Effector memory CD4-positive, alpha-beta T cell (primary cell): ENCODE measurements around the gene ACTA2.

Experiments used
- DNase-seq, 3 donors: peaks; one replicate each; pipeline ENCODE4 v3.0.0-alpha.2; 2020
- H3K27ac ChIP-seq: 2 replicates; pipeline ENCODE4 v1.7.0; 2013; ENCODE audit warnings: mild to moderate bottlenecking, low read length, moderate library complexity; ENCODE audit not compliant: insufficient read depth, poor library complexity, severe bottlenecking
- H3K27me3 ChIP-seq: replicated peaks from 2 replicates; pipeline ENCODE4 v1.7.0; 2013; ENCODE audit warnings: mild to moderate bottlenecking, low read length; ENCODE audit not compliant: insufficient read depth, control insufficient read depth, poor library complexity, severe bottlenecking
- H3K36me3 ChIP-seq: 2 replicates; pipeline ENCODE4 v1.7.0; 2013; ENCODE audit warnings: mild to moderate bottlenecking, low read length, moderate library complexity; ENCODE audit not compliant: control insufficient read depth, insufficient read depth
- H3K4me1 ChIP-seq: 2 replicates; pipeline ENCODE4 v1.7.0; 2013; ENCODE audit warnings: low read length, mild to moderate bottlenecking; ENCODE audit not compliant: control insufficient read depth, insufficient read depth, poor library complexity, severe bottlenecking
- H3K4me3 ChIP-seq: 2 replicates; pipeline ENCODE4 v1.7.0; 2013; ENCODE audit warnings: low read length, low read depth, mild to moderate bottlenecking; ENCODE audit not compliant: insufficient read depth, poor library complexity, severe bottlenecking
- H3K9me3 ChIP-seq: 2 replicates; pipeline ENCODE4 v1.7.0; 2013; ENCODE audit warnings: mild to moderate bottlenecking, low read length, moderate library complexity; ENCODE audit not compliant: control insufficient read depth
- total RNA-seq, 3 donors: gene quantifications; one replicate each; lab custom pipeline; 2026; lab: John Stamatoyannopoulos, UW

ACTA2 gene
- 1.5 to 2.9 (median 2.5) reads per million in 3 donors for total RNA-seq

GRCh38 chr10:88952647-88953111, at the start of gene ACTA2:
TSS of gene ACTA2 (minus strand) at chr10:88952773. CDS start at chr10:88948930, 3,843 bp downstream.
- no peak within 1 kb of the TSS for H3K4me3 ChIP-seq
- no peaks in the 10 kb centered on the region for H3K36me3 ChIP-seq
- H3K27ac ChIP-seq = no peak within 1 kb of the TSS
- H3K27me3 ChIP-seq = no peaks in the 10 kb centered on the region
- no peaks in the 10 kb centered on the region for H3K9me3 ChIP-seq
- no peaks in the 10 kb centered on the region for H3K4me1 ChIP-seq
- no peak for DNase-seq

- Histone ChIP-seq H3K27me3 (no peaks in the 10 kb centered on the region), H3K36me3 (peaks cover 4% of the 10 kb centered on the region), H3K9me3 (no peaks in the 10 kb centered on the region), H3K4me3 (peak overlapping the region; percentile 14), H3K27ac (peak overlapping the region; percentile 69), H3K4me1 (peaks cover 35% of the 10 kb centered on the region)
- peak in 1 of 3 donors; percentile 16 for DNase-seq
Observed at GRCh38 chr10:89001729-89002072, 49.1 kb upstream of the ACTA2 start.

GRCh38 chr10:89001024-89001728, 48.6 kb upstream of the ACTA2 start:
- Histone ChIP-seq H3K9me3 (no peaks in the 10 kb centered on the region), H3K27me3 (no peaks in the 10 kb centered on the region), H3K36me3 (peaks cover 4% of the 10 kb centered on the region), H3K4me1 (peaks cover 39% of the 10 kb centered on the region), H3K4me3 (peak overlapping the region; percentile 24), H3K27ac (peak overlapping the region; percentile 69)
- peak in 1 of 3 donors; percentile 24 for DNase-seq

- H3K9me3 ChIP-seq = no peaks in the 10 kb centered on the region
- H3K36me3 ChIP-seq = peaks cover 2% of the 10 kb centered on the region
- DNase-seq = no peak
- peak overlapping the region; percentile 69 for H3K27ac ChIP-seq
- H3K4me3 ChIP-seq = no peak overlapping the region
- no peaks in the 10 kb centered on the region for H3K27me3 ChIP-seq
- peaks cover 53% of the 10 kb centered on the region for H3K4me1 ChIP-seq
Observed at GRCh38 chr10:88999625-89000024, 47.1 kb upstream of the ACTA2 start.

- DNase-seq = no peak
Observed at GRCh38 chr10:88996927-88997326, 44.4 kb upstream of the ACTA2 start.

GRCh38 chr10:88995156-88995876, 42.7 kb upstream of the ACTA2 start:
- Histone ChIP-seq H3K27me3 (no peaks in the 10 kb centered on the region), H3K36me3 (no peaks in the 10 kb centered on the region), H3K27ac (peak overlapping the region; percentile 74), H3K4me1 (peaks cover 42% of the 10 kb centered on the region), H3K4me3 (peak overlapping the region; percentile 34), H3K9me3 (no peaks in the 10 kb centered on the region)
- DNase-seq = no peak

More at GRCh38 chr10:88996927-88997326, 44.4 kb upstream of the ACTA2 start:
- H3K27ac ChIP-seq = peak overlapping the region; percentile 74
- no peak overlapping the region for H3K4me3 ChIP-seq
- no peaks in the 10 kb centered on the region for H3K36me3 ChIP-seq
- H3K9me3 ChIP-seq = no peaks in the 10 kb centered on the region
- H3K27me3 ChIP-seq = no peaks in the 10 kb centered on the region
- H3K4me1 ChIP-seq = peaks cover 55% of the 10 kb centered on the region

GRCh38 chr10:88994019-88994418, 41.4 kb upstream of the ACTA2 start:
- no peak for DNase-seq
- no peaks in the 10 kb centered on the region for H3K36me3 ChIP-seq
- H3K4me1 ChIP-seq = peaks cover 55% of the 10 kb centered on the region
- H3K9me3 ChIP-seq = no peaks in the 10 kb centered on the region
- H3K27ac ChIP-seq = peak overlapping the region; percentile 99
- peak overlapping the region; percentile 9 for H3K4me3 ChIP-seq
- H3K27me3 ChIP-seq = no peaks in the 10 kb centered on the region

GRCh38 chr10:88992921-88993524, 40.5 kb upstream of the ACTA2 start:
- peak in 1 of 3 donors; percentile 18 for DNase-seq
- Histone ChIP-seq H3K36me3 (no peaks in the 10 kb centered on the region), H3K4me3 (peak overlapping the region; percentile 11), H3K27me3 (no peaks in the 10 kb centered on the region), H3K9me3 (no peaks in the 10 kb centered on the region), H3K27ac (peak overlapping the region; percentile 99), H3K4me1 (peaks cover 52% of the 10 kb centered on the region)

- Histone ChIP-seq H3K4me1 (peaks cover 54% of the 10 kb centered on the region), H3K9me3 (no peaks in the 10 kb centered on the region), H3K27me3 (no peaks in the 10 kb centered on the region), H3K4me3 (peak overlapping the region; percentile 98), H3K36me3 (no peaks in the 10 kb centered on the region), H3K27ac (peak overlapping the region; percentile 99)
- DNase-seq = no peak
Observed at GRCh38 chr10:88991899-88992320, 39.3 kb upstream of the ACTA2 start.
